ACHN (cell line): Measurements from ENCODE around the gene CRIP2.
A peak's percentile ranks its signal among the peaks of the same experiment; 100 is the strongest.

Experiments
- DNase-seq: peaks from one replicate; pipeline ENCODE4 v3.0.0-alpha.2; 2015
- in situ Hi-C: cut with HindIII; loops from 2 replicates; pipeline ENCODE4 v1.10.0; 2017; ENCODE audit warnings: low sequenced_read_pairs, low pct_ligation_motif_present, low pct_unique_long_range_greater_than_20kb

Gene CRIP2, protein sequence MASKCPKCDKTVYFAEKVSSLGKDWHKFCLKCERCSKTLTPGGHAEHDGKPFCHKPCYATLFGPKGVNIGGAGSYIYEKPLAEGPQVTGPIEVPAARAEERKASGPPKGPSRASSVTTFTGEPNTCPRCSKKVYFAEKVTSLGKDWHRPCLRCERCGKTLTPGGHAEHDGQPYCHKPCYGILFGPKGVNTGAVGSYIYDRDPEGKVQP

DNA sequence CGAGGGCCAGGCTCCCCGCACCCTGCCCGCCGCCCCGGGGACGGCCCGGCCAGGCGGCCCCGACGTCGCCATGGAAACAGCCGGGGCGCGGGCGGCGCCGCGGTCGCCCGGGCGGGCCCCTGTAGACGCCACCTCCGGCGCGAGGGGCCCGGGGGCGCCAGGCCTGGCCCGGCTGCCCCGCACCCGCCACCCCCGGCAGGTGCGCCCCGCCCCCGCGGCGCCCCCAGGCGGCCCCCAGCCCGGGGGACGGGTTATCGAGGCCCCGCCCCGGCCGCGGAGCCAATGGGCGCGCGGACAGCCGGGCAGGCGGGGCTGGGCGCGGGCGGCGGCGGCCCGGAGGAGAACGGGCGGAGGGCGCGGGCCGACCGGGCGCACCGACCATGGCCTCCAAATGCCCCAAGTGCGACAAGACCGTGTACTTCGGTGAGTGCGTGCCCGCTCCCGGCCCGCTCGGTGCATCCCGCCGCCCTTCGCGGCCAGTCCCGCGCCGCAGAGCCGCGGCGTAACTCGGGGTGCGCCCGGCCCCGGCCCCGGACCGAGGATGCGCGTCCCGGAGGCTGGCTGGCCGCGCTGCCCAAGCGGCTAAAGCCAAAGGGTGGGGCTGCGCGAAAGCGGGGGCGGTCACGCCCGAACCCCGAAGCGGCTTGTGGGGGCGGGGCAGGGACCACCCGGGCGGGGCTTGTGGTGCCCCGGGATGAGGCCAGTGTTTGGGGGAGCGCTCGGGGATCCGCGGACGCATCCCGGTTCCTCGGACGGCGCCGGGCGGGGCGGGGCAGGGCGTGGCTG lies at the start of gene CRIP2:
CRIP2 (plus strand) TSS at position 339 of the 786 bp plus-strand sequence; CDS start at position 381, 42 bp downstream.
- in situ Hi-C loops, result no loop called here
- DNase-seq, result peak; percentile 69

DNA sequence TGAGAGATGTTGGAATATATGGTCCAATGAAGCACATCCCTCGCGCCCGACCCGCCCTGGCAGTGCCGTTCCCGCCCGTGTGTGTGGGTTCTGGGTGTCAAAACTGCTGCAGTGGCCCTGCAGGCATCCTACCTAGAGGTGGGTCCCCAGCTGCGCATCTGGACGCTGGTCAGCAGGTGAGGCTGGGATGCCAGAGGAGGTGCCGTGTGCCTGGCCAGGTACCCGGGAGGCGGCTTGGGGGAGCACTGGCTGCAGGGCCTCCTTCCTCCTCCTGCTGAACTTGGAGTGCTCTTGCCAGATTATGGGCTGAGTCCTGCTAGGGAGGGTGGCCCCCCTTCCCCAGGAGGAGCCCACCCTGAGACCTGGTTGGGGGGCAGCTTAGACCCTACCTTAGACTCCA lies 49.8 kb upstream of the CRIP2 start:
- in situ Hi-C loops, result no loop called here
- DNase-seq, result no peak

DNA sequence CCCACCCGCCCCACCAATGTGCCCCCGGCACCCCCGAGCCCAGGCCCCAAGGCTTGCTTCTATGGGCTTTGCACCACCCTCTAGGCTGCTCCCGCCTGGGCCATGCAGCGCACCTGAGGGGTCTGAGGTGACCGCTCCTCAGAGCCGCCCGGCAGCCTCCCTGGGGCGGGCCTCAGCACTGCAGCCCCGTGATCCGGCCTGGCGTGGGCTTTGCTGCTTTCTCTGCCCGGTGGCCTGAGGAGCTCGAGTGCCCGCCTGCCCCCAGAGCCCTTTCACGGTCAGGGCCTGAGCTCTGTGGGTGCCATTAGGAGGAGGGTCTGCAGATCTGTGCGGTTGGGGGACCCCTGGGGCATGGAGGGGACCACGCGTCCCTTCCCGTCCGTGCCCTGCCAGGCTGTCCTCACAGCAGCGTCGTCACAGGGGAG lies 48.8 kb upstream of the CRIP2 start:
- no peak for DNase-seq
- in situ Hi-C loops, result no loop called here

DNA sequence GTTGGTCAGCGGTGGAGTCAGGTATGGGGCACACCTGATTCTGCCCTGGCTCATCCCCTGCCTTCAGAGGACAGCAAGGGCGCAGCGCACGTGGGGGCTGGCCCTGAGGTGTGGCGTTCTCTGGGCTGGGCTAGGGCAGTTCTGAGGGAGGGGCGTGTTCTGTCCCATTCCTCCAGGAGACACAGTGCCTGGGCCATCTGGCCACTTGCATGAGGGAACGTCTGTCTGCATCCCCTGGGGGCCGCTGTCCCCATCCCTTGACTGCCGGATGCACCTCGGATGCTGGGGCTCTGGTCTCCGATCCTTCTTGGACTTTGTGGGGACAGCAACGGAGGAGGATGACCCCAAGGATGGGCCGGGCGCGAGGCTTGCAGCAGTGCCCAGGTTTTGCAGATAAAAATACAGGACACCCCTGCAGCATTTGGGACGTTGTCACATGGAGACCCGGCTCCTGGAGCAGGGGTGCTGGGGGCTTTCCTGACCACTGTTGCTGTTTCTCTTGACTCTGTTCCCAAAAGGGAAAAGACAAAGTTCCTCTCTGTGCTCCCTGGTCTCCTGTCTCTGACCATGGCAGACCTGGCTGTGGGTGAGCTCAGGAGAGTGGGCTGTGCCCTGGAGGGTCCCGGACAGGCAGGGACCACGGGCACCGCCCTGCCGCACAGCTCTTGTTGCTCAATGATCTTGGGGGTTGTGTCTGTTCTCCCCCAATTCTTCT lies 48.0 kb upstream of the CRIP2 start:
- in situ Hi-C loops, result no loop called here
- DNase-seq, result no peak

DNA sequence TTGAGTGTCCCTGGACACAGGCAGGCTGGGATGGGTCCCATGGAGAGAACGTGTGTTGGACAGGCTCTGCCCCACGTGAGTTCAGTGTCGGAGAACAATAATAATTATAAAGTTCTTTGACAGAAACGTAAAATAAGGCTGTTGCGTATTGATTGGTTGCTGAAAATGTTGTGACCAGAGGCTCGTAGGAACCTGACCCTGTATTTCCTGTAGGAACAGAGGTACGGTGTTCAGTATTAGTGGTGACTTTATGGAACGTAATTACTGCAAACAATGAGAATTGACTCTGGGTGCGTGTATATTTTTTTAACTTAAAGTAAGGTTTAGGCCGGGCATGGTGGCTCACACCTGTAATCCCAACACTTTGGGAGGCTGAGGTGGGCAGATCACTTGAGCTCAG lies 47.2 kb upstream of the CRIP2 start:
- in situ Hi-C loops, result no loop called here
- DNase-seq, result no peak

DNA sequence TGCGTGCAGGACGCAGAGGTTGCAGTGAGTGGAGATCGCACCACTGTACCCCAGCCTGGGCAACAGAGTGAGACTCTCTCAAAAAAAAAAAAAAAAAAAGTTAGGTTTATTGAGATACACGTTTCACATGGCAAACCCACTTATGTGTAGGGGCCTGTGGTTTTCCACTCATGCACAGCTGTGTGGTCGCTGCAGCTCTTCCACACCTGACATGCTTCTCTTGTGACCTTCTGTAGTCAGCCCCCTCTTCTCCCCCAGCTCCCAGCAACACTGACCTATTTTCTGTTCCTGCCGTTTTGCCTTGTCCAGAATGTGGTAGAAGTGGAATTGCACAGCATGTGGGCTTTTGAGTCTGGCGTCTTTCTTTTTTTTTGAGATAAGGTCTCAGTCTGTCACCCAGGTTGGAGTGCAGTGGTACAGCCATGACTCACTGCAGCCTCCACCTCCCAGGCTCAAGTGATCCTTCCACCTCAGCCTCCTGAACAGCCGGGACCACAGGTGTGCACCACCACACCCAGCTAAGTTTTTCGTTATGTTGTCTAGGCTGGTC lies 46.6 kb upstream of the CRIP2 start:
- no peak for DNase-seq
- in situ Hi-C loops, result no loop called here

DNA sequence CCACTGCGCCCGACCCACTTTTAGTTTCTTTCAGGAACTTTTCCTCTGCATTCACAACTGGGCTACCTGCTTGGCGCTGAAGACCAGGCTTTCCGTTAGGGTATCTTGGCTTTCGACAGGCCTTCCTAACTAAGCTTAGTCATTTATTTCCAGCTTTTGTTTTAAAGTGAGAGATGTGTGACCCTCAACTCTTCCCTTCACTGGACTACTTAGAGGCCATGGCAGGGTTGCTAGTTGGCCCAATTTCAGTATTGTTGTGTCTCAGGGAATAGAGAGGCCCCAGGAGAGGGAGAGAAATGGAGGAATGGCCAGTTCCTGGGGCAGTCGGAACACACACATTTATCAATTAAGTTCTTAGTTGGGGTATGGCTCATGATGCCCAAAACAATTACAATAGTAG lies 44.6 kb upstream of the CRIP2 start:
- no peak for DNase-seq
- in situ Hi-C loops, result no loop called here

DNA sequence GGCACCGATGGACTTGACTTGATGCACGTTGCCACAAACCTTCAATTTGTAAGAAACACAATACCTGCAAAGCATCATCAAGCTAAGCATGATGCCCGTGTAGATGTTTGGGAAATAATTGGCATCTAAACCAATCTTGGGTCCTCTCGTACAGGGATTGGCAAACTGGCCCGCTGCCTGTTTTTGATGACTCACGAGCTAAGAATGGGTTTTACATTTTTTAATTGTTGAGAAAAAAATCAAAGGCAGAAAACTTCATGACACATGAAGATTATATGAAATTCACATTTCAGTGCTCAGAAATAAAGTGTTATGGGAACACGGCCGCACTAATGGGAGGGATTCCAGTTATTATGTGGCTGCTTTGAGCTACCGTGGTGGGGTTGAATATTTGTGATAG lies 44.1 kb upstream of the CRIP2 start:
- in situ Hi-C loops, result no loop called here
- peak; percentile 11 for DNase-seq

DNA sequence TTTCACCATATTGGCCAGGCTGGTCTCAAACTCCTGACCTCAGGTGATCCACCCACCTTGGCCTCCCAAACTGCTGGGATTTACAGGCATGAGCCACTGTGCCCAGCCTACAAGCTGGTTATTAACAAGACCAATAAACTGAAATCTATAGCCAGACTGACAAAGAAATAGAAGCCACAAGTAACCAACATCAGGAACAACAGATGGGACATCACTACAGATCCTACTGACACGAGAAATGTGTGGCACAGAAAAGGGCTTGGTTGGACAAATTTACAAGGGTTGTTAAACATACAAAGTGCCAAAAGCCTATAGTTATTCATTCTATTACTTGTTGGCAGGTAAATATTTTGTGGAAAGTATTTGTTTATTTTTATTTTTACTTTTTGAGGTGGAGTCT lies 43.4 kb upstream of the CRIP2 start:
- no peak for DNase-seq
- in situ Hi-C loops, result no loop called here

DNA sequence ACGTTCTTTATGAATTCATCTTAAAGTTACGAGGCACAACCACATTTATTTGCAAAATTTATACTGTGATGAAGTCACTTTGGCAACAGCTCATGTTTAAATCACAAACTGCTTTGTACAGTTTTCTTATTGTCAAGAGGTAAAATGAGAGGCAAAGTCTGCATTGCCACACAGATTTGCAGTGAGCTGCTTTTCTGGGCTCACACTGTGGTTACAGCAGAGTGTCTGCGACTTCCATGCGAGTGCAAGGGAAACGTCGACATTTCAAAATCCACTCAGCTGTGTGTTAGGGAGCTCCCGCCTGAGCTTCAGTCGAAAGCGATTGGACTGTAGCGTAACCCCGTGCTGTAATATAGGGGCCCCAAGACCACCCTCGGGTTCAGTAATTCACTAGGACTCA lies 42.0 kb upstream of the CRIP2 start:
- no peak for DNase-seq
- in situ Hi-C loops, result no loop called here

DNA sequence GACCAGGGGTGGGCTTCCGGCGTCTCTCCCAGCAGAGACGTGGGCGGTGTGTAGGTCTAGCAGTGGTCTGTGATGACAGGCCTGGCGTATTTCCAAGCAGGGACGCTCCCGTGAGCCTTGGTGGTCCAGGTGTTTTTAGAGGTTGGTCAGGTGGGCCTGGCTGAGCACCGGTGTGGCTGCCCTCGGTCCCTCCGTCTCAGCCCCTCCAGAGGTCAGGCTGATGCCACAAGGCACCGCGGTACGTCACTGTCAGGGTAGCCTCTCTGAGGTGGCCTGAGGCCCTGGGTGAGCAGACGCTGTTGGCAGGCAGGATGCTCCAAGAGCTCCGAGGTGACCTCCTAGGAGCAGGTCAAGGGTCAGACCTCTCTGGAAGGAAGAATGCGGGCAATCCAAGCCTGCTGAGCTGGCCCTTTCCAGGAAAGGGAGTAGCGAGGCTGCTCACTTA lies 41.4 kb upstream of the CRIP2 start:
- in situ Hi-C loops, result no loop called here
- DNase-seq, result no peak

DNA sequence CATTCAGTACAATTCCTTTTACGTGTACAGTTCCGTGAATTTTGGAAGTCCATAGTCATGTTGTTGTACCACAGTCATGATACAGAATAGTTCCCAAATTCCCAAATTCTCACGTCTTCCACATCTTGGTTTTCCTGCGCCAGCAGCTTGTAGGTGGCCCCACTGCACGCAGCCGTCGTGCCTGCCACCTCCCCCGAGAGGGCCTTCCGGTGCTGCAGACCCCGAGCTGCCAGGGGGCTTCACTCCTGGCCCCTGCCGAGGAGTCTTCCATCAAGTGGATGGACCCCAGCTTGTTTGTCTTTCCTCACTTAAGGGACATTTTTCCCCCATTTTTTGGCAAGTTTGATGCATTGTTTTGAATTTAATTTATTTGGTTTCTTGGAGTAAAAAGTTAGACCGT lies 38.2 kb upstream of the CRIP2 start:
- DNase-seq, result no peak
- in situ Hi-C loops, result no loop called here

DNA sequence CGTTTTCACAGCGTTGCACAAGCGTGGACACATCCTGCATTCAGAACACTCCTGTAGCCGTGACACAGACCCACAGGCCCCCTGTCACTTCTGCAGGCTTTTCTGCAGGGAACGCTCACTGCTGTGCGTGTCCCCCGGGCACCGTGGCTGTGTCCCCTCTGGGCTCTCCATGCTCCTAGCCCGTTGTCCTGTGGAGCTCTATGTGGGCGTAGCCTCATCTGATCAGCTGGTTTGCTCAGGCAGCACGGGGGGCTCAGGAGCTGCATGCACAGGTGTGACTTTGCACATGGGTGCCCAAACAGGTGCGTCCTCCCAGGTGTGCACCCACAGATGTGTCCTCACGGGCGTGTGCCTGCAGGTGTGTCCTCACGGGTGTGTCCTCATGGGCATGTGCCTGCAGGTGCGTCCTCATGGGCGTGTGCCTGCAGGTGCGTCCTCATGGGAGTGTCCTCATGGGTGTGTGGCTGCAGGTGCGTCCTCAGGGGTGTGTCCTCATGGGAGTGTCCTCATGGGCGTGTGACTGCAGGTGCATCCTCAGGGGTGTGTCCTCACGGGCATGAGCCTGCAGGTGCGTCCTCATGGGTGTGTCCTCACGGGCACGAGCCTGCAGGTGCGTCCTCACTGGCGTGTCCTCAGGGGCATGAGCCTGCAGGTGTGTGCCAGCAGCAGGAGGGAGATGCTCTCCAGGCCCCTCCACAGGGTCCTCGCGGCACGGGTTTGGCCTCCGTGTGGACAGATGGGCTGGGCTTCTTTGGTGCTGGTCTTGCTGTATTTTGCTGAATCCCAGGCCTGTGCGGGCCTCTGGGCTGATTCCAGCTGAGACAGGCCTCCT lies 37.5 kb upstream of the CRIP2 start:
- no peak for DNase-seq
- in situ Hi-C loops, result no loop called here

DNA sequence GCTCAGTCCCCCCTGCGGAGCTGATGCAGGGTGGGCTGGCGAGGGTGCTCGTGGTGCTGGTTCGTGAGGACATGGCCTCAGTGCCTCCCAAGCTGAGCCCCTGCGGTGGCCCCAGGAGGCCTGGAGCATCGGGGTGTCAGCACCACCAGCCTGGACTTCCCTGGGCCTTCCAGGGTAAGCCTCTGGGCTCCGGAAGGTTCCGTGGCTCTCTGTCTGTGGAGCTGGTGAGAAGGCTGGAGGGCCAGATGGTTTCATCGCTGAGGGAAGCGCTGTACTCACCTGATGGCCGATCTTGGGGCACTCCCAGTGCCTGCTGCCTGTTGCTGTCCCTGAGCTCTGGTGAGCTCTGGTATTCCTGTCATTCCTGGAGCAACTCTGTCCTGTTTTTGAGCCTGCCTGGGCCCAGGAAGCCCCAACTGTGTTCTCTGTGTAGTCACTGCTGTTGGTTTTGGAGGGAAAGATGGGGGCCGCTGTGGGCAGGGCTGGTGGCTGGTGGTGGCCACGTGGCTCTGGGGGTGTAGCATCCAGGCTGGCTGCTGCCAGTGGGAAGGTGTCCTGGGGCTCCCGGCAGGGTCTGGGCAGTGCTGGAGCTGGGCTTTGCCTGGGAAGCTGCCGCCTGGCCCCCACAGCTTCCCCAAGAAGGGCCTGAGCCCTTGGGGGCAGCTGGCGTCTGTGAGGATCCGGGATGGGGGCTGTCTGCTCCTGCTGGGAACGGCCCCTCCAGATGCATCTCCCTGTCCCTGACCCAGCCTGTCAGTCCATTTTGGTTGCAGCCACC lies 36.7 kb upstream of the CRIP2 start:
- in situ Hi-C loops, result no loop called here
- no peak for DNase-seq

DNA sequence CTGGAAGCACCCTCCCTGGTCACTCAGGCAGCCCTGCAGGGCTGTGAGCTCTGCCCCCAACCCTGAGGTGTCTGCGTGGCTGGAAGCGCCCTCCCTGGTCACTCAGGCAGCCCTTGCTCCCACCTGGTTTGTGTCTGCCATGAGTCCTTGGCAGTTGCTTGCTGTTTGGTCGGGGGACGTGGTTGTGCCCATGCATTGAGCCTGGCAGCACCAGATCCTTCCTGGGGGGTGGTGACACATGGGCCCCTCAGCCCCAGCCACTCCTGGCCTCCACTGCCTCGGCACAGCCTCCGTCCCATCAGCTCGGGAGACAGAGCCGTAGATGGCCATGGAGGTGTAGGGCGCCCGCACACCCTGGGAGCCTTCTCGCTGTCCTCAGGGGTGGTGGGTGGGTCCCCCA lies 35.4 kb upstream of the CRIP2 start:
- no peak for DNase-seq
- in situ Hi-C loops, result no loop called here

DNA sequence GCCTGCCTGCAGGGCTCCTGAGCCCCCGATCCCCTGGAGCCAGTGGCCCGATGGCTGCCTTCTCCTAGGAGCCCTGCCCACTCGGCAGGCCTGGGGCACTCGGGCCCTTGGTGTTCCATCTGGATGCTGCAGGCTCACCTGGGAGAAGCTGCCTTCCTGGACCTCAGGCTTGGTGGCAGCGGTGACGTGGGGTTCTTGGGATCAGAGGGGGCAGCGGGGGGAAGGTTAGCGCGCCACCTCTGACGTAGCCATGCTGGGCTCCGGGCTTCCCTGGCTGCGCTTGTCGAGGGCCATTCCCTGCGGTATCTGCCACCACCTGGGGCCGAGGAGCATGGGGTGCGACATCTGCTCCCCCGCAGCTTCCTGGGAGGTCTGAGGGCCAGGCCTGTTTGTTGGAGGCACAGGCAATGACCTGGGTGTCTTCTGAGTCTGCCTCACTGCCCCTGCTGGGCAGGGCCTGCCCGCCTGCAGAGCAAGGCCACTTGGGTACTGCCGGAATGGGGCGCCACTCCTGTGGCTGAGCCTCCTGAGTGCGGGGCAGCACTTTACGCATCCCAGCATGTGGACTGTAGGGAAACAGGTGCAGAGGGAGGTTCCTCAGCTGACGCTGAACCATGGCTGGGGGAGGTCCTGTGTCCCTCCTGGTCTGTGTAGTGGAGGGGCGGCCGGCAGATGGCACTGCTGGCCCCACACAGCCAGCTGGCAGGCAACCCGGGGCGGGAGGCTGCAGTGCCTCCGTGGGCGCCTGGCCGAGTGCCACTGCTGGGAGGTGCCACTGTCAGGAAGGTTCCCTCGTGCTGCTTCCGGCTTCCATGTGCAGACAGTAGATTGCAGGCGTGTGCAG lies 34.7 kb upstream of the CRIP2 start:
- in situ Hi-C loops, result no loop called here

DNA sequence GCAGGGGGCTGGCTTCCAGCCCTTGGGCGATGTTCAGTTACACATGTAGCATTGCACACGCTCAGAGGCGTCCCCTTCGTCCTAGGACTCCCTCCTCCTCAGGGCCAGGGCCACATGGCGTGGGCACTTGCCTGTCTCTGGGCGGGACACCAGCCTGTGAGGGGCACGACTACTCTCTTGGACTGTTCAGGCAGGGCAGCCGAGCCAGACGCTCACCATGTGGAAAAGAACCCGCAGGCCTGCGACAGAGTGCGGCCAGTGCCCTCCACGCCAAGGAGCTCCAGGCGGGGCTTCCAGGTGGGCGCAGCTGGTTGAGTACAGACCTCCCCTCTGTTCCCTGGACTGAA lies 34.1 kb upstream of the CRIP2 start:
- DNase-seq, result no peak
- in situ Hi-C loops, result no loop called here

More for the DNA sequence above, 34.7 kb upstream of the CRIP2 start:
- no peak for DNase-seq
